Nephron progenitor cell (in vitro differentiated cells): ENCODE results near the gene TRIO.

Experiments used
- DNase-seq: peaks from one replicate; pipeline ENCODE4 v3.0.0; 2021
- H3K27ac Mint-ChIP-seq: 2 replicates; pipeline ENCODE4 v1.8.0; 2021; ENCODE audit warnings: mild to moderate bottlenecking, moderate library complexity, mixed read lengths
- H3K27me3 Mint-ChIP-seq: 2 replicates; pipeline ENCODE4 v1.8.0; 2021; ENCODE audit warnings: mild to moderate bottlenecking, low read depth, mixed read lengths; ENCODE audit not compliant: poor library complexity
- H3K36me3 Mint-ChIP-seq: 2 replicates; pipeline ENCODE4 v1.8.0; 2021; ENCODE audit warnings: low read depth, mixed read lengths
- H3K4me1 Mint-ChIP-seq: 2 replicates; pipeline ENCODE4 v1.8.0; 2021; ENCODE audit warnings: mixed read lengths
- H3K4me3 Mint-ChIP-seq: 2 replicates; pipeline ENCODE4 v1.8.0; 2021; ENCODE audit warnings: mild to moderate bottlenecking, moderate library complexity, mixed read lengths
- H3K9me3 Mint-ChIP-seq: 2 replicates; pipeline ENCODE4 v1.8.0; 2021; ENCODE audit warnings: mild to moderate bottlenecking, moderate library complexity, mixed read lengths
- CTCF ChIP-seq: fragments of 200-600 bp; sonication (generic); IDR thresholded peaks from 2 replicates; pipeline ENCODE4 v1.5.0; 2021; ENCODE audit warnings: antibody characterized with exemption

TRIO gene

GRCh38 chr5:14153071-14153864 lies 10.1 kb downstream of the TRIO start:
- Mint-ChIP-seq H3K36me3 (no peaks in the 10 kb centered on the region), H3K27me3 (no peaks in the 10 kb centered on the region), H3K9me3 (no peaks in the 10 kb centered on the region), H3K27ac (peak overlapping the region; percentile 98), H3K4me1 (no peaks in the 10 kb centered on the region), H3K4me3 (peak overlapping the region; percentile 65)
- DNase-seq: no peak
- no peak for TF ChIP-seq CTCF

- DNase-seq: peak; percentile 48
- Mint-ChIP-seq H3K27ac (peak overlapping the region; percentile 98), H3K4me3 (peak overlapping the region; percentile 65), H3K4me1 (peaks cover 3% of the 10 kb centered on the region), H3K36me3 (peaks cover 2% of the 10 kb centered on the region), H3K27me3 (no peaks in the 10 kb centered on the region), H3K9me3 (no peaks in the 10 kb centered on the region)
- no peak for TF ChIP-seq CTCF
Measured at GRCh38 chr5:14153932-14154731, 11.0 kb downstream of the TRIO start.

- no peak for TF ChIP-seq CTCF
Measured at GRCh38 chr5:14155075-14155474, 11.9 kb downstream of the TRIO start.

GRCh38 chr5:14155739-14156138 lies 12.6 kb downstream of the TRIO start:
- no peak for TF ChIP-seq CTCF
- Mint-ChIP-seq H3K36me3 (peaks cover 17% of the 10 kb centered on the region), H3K4me1 (peaks cover 19% of the 10 kb centered on the region), H3K27me3 (no peaks in the 10 kb centered on the region), H3K9me3 (peaks cover 5% of the 10 kb centered on the region), H3K27ac (no peak overlapping the region), H3K4me3 (no peak overlapping the region)
- no peak for DNase-seq

More at GRCh38 chr5:14155075-14155474, 11.9 kb downstream of the TRIO start:
- Mint-ChIP-seq H3K36me3 (peaks cover 10% of the 10 kb centered on the region), H3K9me3 (peaks cover 5% of the 10 kb centered on the region), H3K4me1 (peaks cover 12% of the 10 kb centered on the region), H3K4me3 (no peak overlapping the region), H3K27me3 (no peaks in the 10 kb centered on the region), H3K27ac (no peak overlapping the region)
- no peak for DNase-seq

GRCh38 chr5:14156290-14156649 lies 13.1 kb downstream of the TRIO start:
- DNase-seq: no peak
- Mint-ChIP-seq H3K36me3 (peaks cover 22% of the 10 kb centered on the region), H3K27me3 (no peaks in the 10 kb centered on the region), H3K4me1 (peaks cover 24% of the 10 kb centered on the region), H3K9me3 (peaks cover 8% of the 10 kb centered on the region), H3K4me3 (no peak overlapping the region), H3K27ac (no peak overlapping the region)
- TF ChIP-seq CTCF: no peak
